Measurements from ENCODE around the gene GPC1. TPM values are rescaled to one million over a fixed set of nuclear protein-coding genes. Genes with fewer than 3 reads are reported as not detected.

The GPC1 gene
- total and polyA plus RNA-seq, 10 donors: 4.1 to 25.0 (median 15.1) TPM

DNA sequence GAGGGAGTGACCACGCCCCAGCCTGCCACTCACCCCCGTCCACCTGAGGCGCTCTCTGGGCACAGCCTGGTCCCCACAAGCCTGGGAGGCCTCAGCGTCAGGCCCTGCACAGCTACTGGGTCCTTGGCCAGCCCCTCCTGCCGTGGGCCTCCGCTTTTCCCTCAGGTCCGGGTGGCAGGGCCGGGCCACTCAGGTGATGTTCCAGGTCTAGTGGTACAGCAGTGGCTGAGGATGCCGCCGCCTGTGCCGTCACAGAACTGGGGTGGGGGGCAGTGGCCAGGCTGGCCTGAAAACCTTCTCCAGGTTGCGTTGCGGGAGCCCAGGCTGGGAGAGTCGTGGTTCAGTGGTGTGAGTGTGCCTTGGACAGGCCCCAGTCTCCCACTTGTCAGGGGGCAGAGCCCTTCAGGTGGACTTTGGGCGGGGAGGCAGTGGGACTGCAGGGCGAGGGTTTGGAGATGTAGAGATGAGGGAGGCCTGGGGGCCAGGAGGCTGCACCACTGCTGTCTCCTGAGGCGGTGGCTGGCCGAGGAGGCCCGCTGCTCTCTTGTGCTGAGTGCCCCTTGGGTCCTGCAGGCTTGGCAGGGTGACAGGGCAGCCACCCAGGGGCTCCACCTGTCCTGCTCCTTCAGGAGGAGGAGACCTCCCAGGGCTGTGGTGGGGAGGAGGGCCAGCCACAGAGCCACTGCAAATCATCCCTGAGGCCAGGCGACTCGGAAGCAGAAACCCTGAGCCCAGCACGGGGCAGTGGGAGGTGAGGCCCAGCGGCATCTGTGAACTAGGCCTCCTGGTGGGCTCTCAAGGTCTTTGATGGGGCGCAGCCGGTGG lies 7.6 kb downstream of the GPC1 start:
- Histone ChIP-seq H3K27ac (no peak overlapping the region), H3K36me3 (no peaks in the 10 kb centered on the region), H3K4me3 (no peak overlapping the region), H3K4me1 (peaks cover 0 to 16% (median 3%) of the 10 kb centered on the region in 6 donors), H3K27me3 (replicated peaks in 1 of 7) (peaks cover 0 to 31% (median 6%) of the 10 kb centered on the region in 7 donors), H3K9me3 (no peaks in the 10 kb centered on the region)
- intact Hi-C loops (cut with DNase I; ENCODE audit: low total_unique reads): no loop called here
- WGBS, 5 donors: 87 to 94% (median 89%) methylated on average over 9 to 25 of the region's 25 CpGs
- DNase-seq: no peak
- TF ChIP-seq POLR2AphosphoS5 (IDR thresholded peaks at IDR 0.05) (no peak), POLR2A (IDR thresholded peaks at IDR 0.05) (no peak)
- TF ChIP-seq, protein P1, sequence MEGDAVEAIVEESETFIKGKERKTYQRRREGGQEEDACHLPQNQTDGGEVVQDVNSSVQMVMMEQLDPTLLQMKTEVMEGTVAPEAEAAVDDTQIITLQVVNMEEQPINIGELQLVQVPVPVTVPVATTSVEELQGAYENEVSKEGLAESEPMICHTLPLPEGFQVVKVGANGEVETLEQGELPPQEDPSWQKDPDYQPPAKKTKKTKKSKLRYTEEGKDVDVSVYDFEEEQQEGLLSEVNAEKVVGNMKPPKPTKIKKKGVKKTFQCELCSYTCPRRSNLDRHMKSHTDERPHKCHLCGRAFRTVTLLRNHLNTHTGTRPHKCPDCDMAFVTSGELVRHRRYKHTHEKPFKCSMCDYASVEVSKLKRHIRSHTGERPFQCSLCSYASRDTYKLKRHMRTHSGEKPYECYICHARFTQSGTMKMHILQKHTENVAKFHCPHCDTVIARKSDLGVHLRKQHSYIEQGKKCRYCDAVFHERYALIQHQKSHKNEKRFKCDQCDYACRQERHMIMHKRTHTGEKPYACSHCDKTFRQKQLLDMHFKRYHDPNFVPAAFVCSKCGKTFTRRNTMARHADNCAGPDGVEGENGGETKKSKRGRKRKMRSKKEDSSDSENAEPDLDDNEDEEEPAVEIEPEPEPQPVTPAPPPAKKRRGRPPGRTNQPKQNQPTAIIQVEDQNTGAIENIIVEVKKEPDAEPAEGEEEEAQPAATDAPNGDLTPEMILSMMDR (IDR thresholded peaks at IDR 0.05 in 8 of 11, conservative IDR thresholded peaks at IDR 0.05 in 3 of 11): no peak

DNA sequence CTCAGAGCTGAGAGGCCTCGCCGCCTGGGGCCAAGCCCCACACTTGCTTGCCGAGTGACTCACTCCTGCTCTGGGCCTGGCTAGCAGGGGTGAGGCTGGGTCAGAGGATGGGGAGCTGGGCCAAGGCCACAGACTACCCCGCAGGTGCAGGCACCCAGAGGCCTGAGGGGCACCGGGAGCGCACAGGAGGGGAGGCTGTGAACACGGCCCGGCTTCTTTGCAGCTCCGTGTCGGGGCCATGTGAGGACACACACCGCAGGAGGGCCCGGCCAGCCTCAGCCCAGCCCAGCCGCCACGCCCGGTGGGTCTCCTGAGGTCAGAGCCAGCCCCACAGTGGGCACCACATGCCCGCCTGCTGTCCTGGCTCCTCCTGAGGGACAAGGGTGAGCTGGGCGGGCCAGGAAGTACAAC lies 8.4 kb downstream of the GPC1 start:
- no peaks in the 10 kb centered on the region for H3K36me3 ChIP-seq
- intact Hi-C loops (cut with DNase I; ENCODE audit: low total_unique reads): no loop called here
- H3K4me3 ChIP-seq: no peak overlapping the region
- H3K27me3 ChIP-seq (replicated peaks in 1 of 7): peaks cover 0 to 31% (median 2%) of the 10 kb centered on the region in 7 donors
- H3K4me1 ChIP-seq: peaks cover 0 to 9% (median 0%) of the 10 kb centered on the region in 6 donors
- no peak overlapping the region for H3K27ac ChIP-seq
- H3K9me3 ChIP-seq: no peaks in the 10 kb centered on the region
- no peak for DNase-seq
- TF ChIP-seq POLR2AphosphoS5 (IDR thresholded peaks at IDR 0.05) (no peak), POLR2A (IDR thresholded peaks at IDR 0.05) (no peak)
- TF ChIP-seq, protein P1 (IDR thresholded peaks at IDR 0.05 in 8 of 11, conservative IDR thresholded peaks at IDR 0.05 in 3 of 11): no peak
- WGBS, 5 donors: 90 to 94% (median 92%) methylated on average over 11 to 17 of the region's 17 CpGs

DNA sequence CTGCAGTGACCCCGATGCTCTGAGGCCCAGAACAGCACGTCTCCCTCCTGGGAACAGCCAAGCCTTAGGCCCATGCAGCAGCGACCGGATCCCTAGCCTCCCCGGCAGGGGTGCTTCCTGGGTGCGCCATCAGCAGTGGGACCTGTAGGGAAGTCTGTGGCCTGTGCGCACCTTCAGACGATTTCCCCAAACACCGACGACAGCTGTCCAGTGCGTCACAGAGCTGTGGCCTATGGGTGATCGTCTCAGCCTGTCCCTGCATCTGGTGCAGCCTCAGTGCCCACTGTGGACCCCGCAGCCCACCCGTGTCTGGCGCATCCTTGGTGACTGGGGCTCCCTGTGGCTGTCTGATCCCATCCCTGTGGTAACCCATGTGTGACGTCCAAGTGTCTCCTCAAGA lies 9.0 kb downstream of the GPC1 start:
- TF ChIP-seq POLR2A (IDR thresholded peaks at IDR 0.05) (no peak), POLR2AphosphoS5 (IDR thresholded peaks at IDR 0.05) (no peak)
- TF ChIP-seq, protein P1 (IDR thresholded peaks at IDR 0.05 in 8 of 11, conservative IDR thresholded peaks at IDR 0.05 in 3 of 11): no peak
- H3K9me3 ChIP-seq: no peaks in the 10 kb centered on the region
- no peaks in the 10 kb centered on the region for H3K36me3 ChIP-seq
- H3K27ac ChIP-seq: no peak overlapping the region
- WGBS, 5 donors: 76 to 95% (median 89%) methylated on average over 6 to 16 of the region's 16 CpGs
- H3K4me1 ChIP-seq: peaks cover 0 to 9% (median 0%) of the 10 kb centered on the region in 6 donors
- peaks cover 0 to 33% (median 0%) of the 10 kb centered on the region in 7 donors for H3K27me3 ChIP-seq (replicated peaks in 1 of 7)
- intact Hi-C loops (cut with DNase I; ENCODE audit: low total_unique reads): no loop called here
- DNase-seq: no peak
- H3K4me3 ChIP-seq: no peak overlapping the region

DNA sequence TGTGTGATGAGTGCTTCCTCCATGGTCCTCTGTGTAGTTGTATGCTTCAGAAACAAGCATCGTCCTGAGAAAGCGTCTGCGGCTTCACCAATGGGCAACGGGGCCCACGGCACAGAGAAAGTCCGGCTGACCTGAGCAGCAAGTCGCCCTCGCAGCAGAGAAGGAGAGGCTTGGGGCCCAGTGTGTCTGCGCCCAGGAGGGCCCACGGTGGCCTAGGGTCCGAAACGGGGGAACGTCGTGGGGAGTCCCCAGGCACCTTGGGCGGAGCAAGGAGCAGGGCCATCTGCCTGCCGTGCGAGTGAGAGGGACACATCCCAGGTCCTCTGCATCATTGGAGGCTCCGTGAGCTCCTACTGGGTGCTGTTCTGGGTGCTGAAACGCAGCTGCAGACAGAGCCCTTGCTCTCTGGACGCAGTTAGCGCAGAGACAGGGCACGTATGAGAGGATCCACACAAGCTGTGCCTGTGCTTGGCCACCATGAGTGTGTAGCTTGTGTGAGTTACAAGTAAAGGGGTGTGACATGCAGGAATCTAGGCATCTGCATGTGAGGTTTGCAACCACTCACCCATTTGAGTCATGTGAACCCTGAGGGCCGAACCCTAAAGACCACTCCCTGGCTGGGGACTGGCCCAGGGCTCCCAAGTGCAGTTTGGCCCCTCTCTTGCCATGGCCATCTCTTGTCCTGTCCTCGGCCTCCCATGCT lies 10.6 kb downstream of the GPC1 start:
- TF ChIP-seq, protein P1 (IDR thresholded peaks at IDR 0.05 in 8 of 11, conservative IDR thresholded peaks at IDR 0.05 in 3 of 11): no peak
- TF ChIP-seq POLR2A (IDR thresholded peaks at IDR 0.05) (no peak), POLR2AphosphoS5 (IDR thresholded peaks at IDR 0.05) (no peak)

More for the DNA sequence above, 10.6 kb downstream of the GPC1 start:
- Histone ChIP-seq H3K36me3 (no peaks in the 10 kb centered on the region), H3K27me3 (replicated peaks in 1 of 7) (peaks cover 0 to 46% (median 7%) of the 10 kb centered on the region in 7 donors), H3K27ac (no peak overlapping the region), H3K4me3 (no peak overlapping the region), H3K9me3 (no peaks in the 10 kb centered on the region), H3K4me1 (peaks cover 0 to 9% (median 0%) of the 10 kb centered on the region in 6 donors)
- intact Hi-C loops (cut with DNase I; ENCODE audit: low total_unique reads): no loop called here
- 79 to 89% (median 83%) methylated on average over 17 to 24 of the region's 24 CpGs for WGBS, 5 donors
- DNase-seq: no peak
